Stimulated activated naive CD8-positive, alpha-beta T cell treated with anti-CD3 and anti-CD28 coated beads, Interleukin-15, Interleukin-2, amounts not matched to agents 100 ng/mL and 50 ng/mL, for 24 hours (primary cell): ENCODE data around the gene CDYL2.

Source experiments
- H3K27ac Mint-ChIP-seq: one replicate; pipeline ENCODE4 v1.8.0; 2021; ENCODE audit warnings: mild to moderate bottlenecking, mixed read lengths
- H3K27me3 Mint-ChIP-seq: one replicate; pipeline ENCODE4 v1.8.0; 2021; ENCODE audit warnings: mixed read lengths
- H3K36me3 Mint-ChIP-seq: one replicate; pipeline ENCODE4 v1.8.0; 2021; ENCODE audit warnings: low read depth, mixed read lengths
- H3K4me1 Mint-ChIP-seq: one replicate; pipeline ENCODE4 v1.8.0; 2021; ENCODE audit warnings: low read depth, mixed read lengths
- H3K4me3 Mint-ChIP-seq: one replicate; pipeline ENCODE4 v1.8.0; 2021; ENCODE audit warnings: mild to moderate bottlenecking, mixed read lengths
- H3K9me3 Mint-ChIP-seq: one replicate; pipeline ENCODE4 v1.8.0; 2021; ENCODE audit warnings: mixed read lengths

Gene CDYL2

GRCh38 chr16:80557037-80557436, 247.4 kb downstream of the CDYL2 start:
- Mint-ChIP-seq H3K36me3 (no peaks in the 10 kb centered on the region), H3K9me3 (no peaks in the 10 kb centered on the region), H3K4me1 (peaks cover 3% of the 10 kb centered on the region), H3K27ac (no peak overlapping the region), H3K4me3 (no peak overlapping the region), H3K27me3 (peaks cover 10% of the 10 kb centered on the region)

GRCh38 chr16:80556481-80556880, 247.9 kb downstream of the CDYL2 start:
- Mint-ChIP-seq H3K4me3 (no peak overlapping the region), H3K36me3 (no peaks in the 10 kb centered on the region), H3K4me1 (peaks cover 3% of the 10 kb centered on the region), H3K9me3 (no peaks in the 10 kb centered on the region), H3K27ac (no peak overlapping the region), H3K27me3 (peaks cover 10% of the 10 kb centered on the region)

- Mint-ChIP-seq H3K4me1 (peaks cover 3% of the 10 kb centered on the region), H3K36me3 (no peaks in the 10 kb centered on the region), H3K27me3 (peaks cover 5% of the 10 kb centered on the region), H3K4me3 (no peak overlapping the region), H3K27ac (no peak overlapping the region), H3K9me3 (no peaks in the 10 kb centered on the region)
These were observed 250.4 kb downstream of the CDYL2 start for GRCh38 chr16:80554033-80554432.

- Mint-ChIP-seq H3K4me3 (no peak overlapping the region), H3K27me3 (peaks cover 3% of the 10 kb centered on the region), H3K4me1 (peaks cover 3% of the 10 kb centered on the region), H3K36me3 (no peaks in the 10 kb centered on the region), H3K27ac (no peak overlapping the region), H3K9me3 (no peaks in the 10 kb centered on the region)
These were observed 252.1 kb downstream of the CDYL2 start for GRCh38 chr16:80552277-80552676.
